ENCODE data around the gene TREML2. TPM values are rescaled to one million over a fixed set of nuclear protein-coding genes. Genes with fewer than 3 reads are reported as not detected.

The TREML2 gene
- total and polyA plus RNA-seq, 2 of the 8 experiments (the other 6 are each of a cell fraction or from before 2014, with no cell fraction given) = 0.09 to 0.18 TPM

- H3K9ac ChIP-seq (replicated peaks in 1 of 4; ENCODE audit: extremely low read depth in 1 of 4, low read depth in 3 of 4, low read length in 3 of 4) = no peak overlapping the region
- DNase-seq (ENCODE audit: low read depth in 1 of 2, low spot score in 2 of 2) (no peak), FAIRE-seq (no peak)
- no peak overlapping the region for H3K4me2 ChIP-seq (ENCODE audit: insufficient read depth in 1 of 2, low read depth in 2 of 2, low read length in 2 of 2)
- no peak overlapping the region for H3K56ac ChIP-seq (replicated peaks; ENCODE audit: insufficient read length, low read depth, low read length)
- H2BK12ac ChIP-seq (ENCODE audit: low read depth, low read length) = no peak overlapping the region
- no peak overlapping the region for H4K8ac ChIP-seq (ENCODE audit: extremely low read depth, insufficient read depth, low read length)
- H3K18ac ChIP-seq (ENCODE audit: extremely low read depth, low read length) = no peak overlapping the region
- no peaks in the 10 kb centered on the region for H3K36me3 ChIP-seq (ENCODE audit: control insufficient read depth in 2 of 4, insufficient read depth in 4 of 4, low read length in 3 of 4)
- H2AK5ac ChIP-seq (ENCODE audit: low read depth, low read length) = no peak overlapping the region
- H3K4me1 ChIP-seq (replicated peaks in 1 of 4; ENCODE audit: control insufficient read depth in 3 of 4, insufficient read depth in 4 of 4, low read length in 3 of 4) = peaks cover 0 to 12% (median 8%) of the 10 kb centered on the region in 4 experiments; a peak in 5 of 7 replicates
- H3K14ac ChIP-seq (ENCODE audit: insufficient read length) = no peak overlapping the region
- ChIA-PET POLR2A (ENCODE audit: partially characterized antibody) (no interaction called here), CTCF (ENCODE audit: partially characterized antibody) (interaction anchor here (2.3 kb wide), 2 partner anchors 15 to 17 kb away, joined by 9 to 12 read pairs; no protein-coding TSS in a partner anchor)
- H2BK20ac ChIP-seq (ENCODE audit: low read length) = no peak overlapping the region
- H3K23ac ChIP-seq (ENCODE audit: insufficient read length) = no peak overlapping the region
- WGBS, 2 experiments (ENCODE audit: extremely low coverage in 1 of 2, insufficient coverage in 1 of 2, insufficient read length in 1 of 2, insufficient replicate concordance in 2 of 2, low coverage in 1 of 2, low lambda C conversion rate in 2 of 2, missing lambda C conversion rate in 1 of 2) = 86% methylated on average over 1 of the region's 1 CpG; no CpG with 5 or more reads in 1 of the 2 experiments
- no peaks in the 10 kb centered on the region; the same call in 1 of the 2 replicates for H3K23me2 ChIP-seq (ENCODE audit: low read depth, low read length)
- H3K27me3 ChIP-seq (replicated peaks in 1 of 4; ENCODE audit: control insufficient read depth in 3 of 4, extremely low read depth in 1 of 4, insufficient read depth in 3 of 4, low read length in 3 of 4) = no peaks in the 10 kb centered on the region
- H3K79me2 ChIP-seq (ENCODE audit: control insufficient read depth in 1 of 2, insufficient read depth in 2 of 2, low read length in 2 of 2) = no peaks in the 10 kb centered on the region
- H2BK15ac ChIP-seq (ENCODE audit: low read length) = no peak overlapping the region
- H4K91ac ChIP-seq (replicated peaks; ENCODE audit: insufficient read length, low read length) = no peak overlapping the region
- no peaks in the 10 kb centered on the region; a peak in 1 of 4 replicates for H3K9me3 ChIP-seq (ENCODE audit: insufficient read depth in 2 of 2, low read depth in 1 of 2, low read length in 1 of 2)
- H2AFZ ChIP-seq (ENCODE audit: low read length) = no peak overlapping the region
- no peaks in the 10 kb centered on the region for H4K20me1 ChIP-seq (replicated peaks in 1 of 2; ENCODE audit: control insufficient read depth in 1 of 2, insufficient read depth in 2 of 2, low read length in 2 of 2)
- H3K79me1 ChIP-seq (ENCODE audit: low read depth, low read length) = no peaks in the 10 kb centered on the region
- H4K5ac ChIP-seq (ENCODE audit: insufficient read length, low read depth, low read length) = no peak overlapping the region
- no peak overlapping the region for H3K4ac ChIP-seq (replicated peaks; ENCODE audit: insufficient read length, low read depth, low read length)
- no peak overlapping the region for H2BK120ac ChIP-seq (replicated peaks; ENCODE audit: low read depth, low read length)
- no peak overlapping the region for H3K4me3 ChIP-seq (ENCODE audit: extremely low read depth in 1 of 4, insufficient read depth in 2 of 4, low read depth in 3 of 4, low read length in 4 of 4)
- H2BK5ac ChIP-seq (ENCODE audit: low read depth, low read length) = no peak overlapping the region
- no peak overlapping the region for H3K27ac ChIP-seq (ENCODE audit: low read depth, low read length)
- TF ChIP-seq E2F6 (IDR thresholded peaks at IDR 0.05) = no peak
- TF ChIP-seq CTBP2 (IDR thresholded peaks at IDR 0.05; ENCODE audit: borderline replicate concordance, insufficient read depth, insufficient read length, low read length) = no peak
- TF ChIP-seq RAD21 (IDR thresholded peaks at IDR 0.05 in 1 of 2, conservative IDR thresholded peaks at IDR 0.05 in 1 of 2; ENCODE audit: low read depth in 2 of 2, low read length in 2 of 2) = no peak
- no peak for TF ChIP-seq KDM5A (IDR thresholded peaks at IDR 0.05; ENCODE audit: low read length)
- no peak for TF ChIP-seq GTF2F1 (IDR thresholded peaks at IDR 0.05; ENCODE audit: borderline replicate concordance, low read depth, low read length)
- no peak for TF ChIP-seq SIN3A (conservative IDR thresholded peaks at IDR 0.05 in 1 of 2, IDR thresholded peaks at IDR 0.05 in 1 of 2; ENCODE audit: low read depth in 1 of 2, low read length in 2 of 2)
- no peak for TF ChIP-seq HDAC6 (IDR thresholded peaks at IDR 0.05; ENCODE audit: low read depth, low read length)
- no peak for TF ChIP-seq SIRT6 (IDR thresholded peaks at IDR 0.05; ENCODE audit: low read length)
- no peak for TF ChIP-seq SIX5 (IDR thresholded peaks at IDR 0.05; ENCODE audit: low read depth, low read length)
- TF ChIP-seq TCF12 (IDR thresholded peaks at IDR 0.05; ENCODE audit: low read depth, low read length) = no peak
- TF ChIP-seq POLR2A (IDR thresholded peaks at IDR 0.05; ENCODE audit: control extremely low read depth in 1 of 2, low read depth in 2 of 2, low read length in 2 of 2) = no peak
- no peak for TF ChIP-seq TAF1 (IDR thresholded peaks at IDR 0.05; ENCODE audit: low read depth, low read length)
- no peak for TF ChIP-seq RNF2 (IDR thresholded peaks at IDR 0.05; ENCODE audit: borderline replicate concordance, low read depth, low read length, missing control alignments, poor library complexity, severe bottlenecking)
These were observed 25.9 kb downstream of the TREML2 start for GRCh38 chr6:41175084-41175483.
